CD4-positive, alpha-beta T cell (primary cell): ENCODE data around the gene SNX8. TPM values are rescaled to one million over a fixed set of nuclear protein-coding genes. Genes with fewer than 3 reads are reported as not detected.

ENCODE experiments used
- ATAC-seq: fragments of 200-7000 bp; cut with Tn5 transposase; one replicate; pipeline ENCODE4 v1.10.0; 2022; ENCODE audit warnings: mild to moderate bottlenecking; ENCODE audit not compliant: poor library complexity
- CTCF ChIA-PET: fragments of 350-600 bp; sonication (Branson Sonifier 250); formaldehyde crosslinking; loops from one replicate; lab custom pipeline; 2021; ENCODE audit warnings: antibody characterized with exemption, inconsistent platforms; lab: Charles Lee
- POLR2A ChIA-PET: fragments of 350-600 bp; sonication (Branson Sonifier 250); formaldehyde crosslinking; loops from one replicate; lab custom pipeline; 2021; ENCODE audit warnings: antibody characterized with exemption, inconsistent platforms; lab: Charles Lee
- DNase-seq, 14 experiments: peaks; one replicate each; pipeline ENCODE4 v3.0.0-alpha.2; 2013 to 2020; ENCODE audit warnings: mixed read lengths in 2 of 14
- H3K27ac ChIP-seq, 2 donors: one replicate each; pipeline versions ENCODE4 v1.5.1 to v1.7.0; 2013; ENCODE audit warnings: low read length in 2 of 2, low read depth in 1 of 2, mild to moderate bottlenecking in 1 of 2
- H3K27me3 ChIP-seq, 2 experiments: 1 replicate in 1 of 2; 2 replicates in 1 of 2; pipeline versions ENCODE4 v1.6.1 to v1.7.0; 2013; ENCODE audit warnings: low read length in 2 of 2, control low read depth in 1 of 2, mild to moderate bottlenecking in 1 of 2, moderate library complexity in 1 of 2; ENCODE audit not compliant: insufficient read depth in 2 of 2, control insufficient read depth in 1 of 2
- H3K36me3 ChIP-seq: one replicate; pipeline ENCODE4 v1.6.1; 2013; ENCODE audit warnings: low read length, control low read depth; ENCODE audit not compliant: insufficient read depth
- H3K4me1 ChIP-seq: one replicate; pipeline ENCODE4 v1.6.1; 2013; ENCODE audit warnings: low read length, control low read depth; ENCODE audit not compliant: insufficient read depth
- H3K4me3 ChIP-seq: one replicate; pipeline ENCODE4 v1.5.1; 2013; ENCODE audit warnings: mild to moderate bottlenecking, low read length, moderate library complexity
- H3K9me3 ChIP-seq, 2 experiments: 1 replicate in 1 of 2; 2 replicates in 1 of 2; pipeline versions ENCODE4 v1.6.1 to v1.7.0; 2013; ENCODE audit warnings: low read length in 2 of 2, mild to moderate bottlenecking in 2 of 2, control low read depth in 1 of 2, moderate library complexity in 1 of 2; ENCODE audit not compliant: control insufficient read depth in 1 of 2, insufficient read depth in 1 of 2
- H3K27ac Mint-ChIP-seq: one replicate; pipeline ENCODE4 v1.8.0; 2020; ENCODE audit warnings: mixed read lengths
- H3K27me3 Mint-ChIP-seq: one replicate; pipeline ENCODE4 v1.8.0; 2021; ENCODE audit warnings: mixed read lengths
- H3K36me3 Mint-ChIP-seq: one replicate; pipeline ENCODE4 v1.8.0; 2021; ENCODE audit warnings: low read depth, mixed read lengths
- H3K4me1 Mint-ChIP-seq: one replicate; pipeline ENCODE4 v1.8.0; 2021; ENCODE audit warnings: low read depth, mixed read lengths
- H3K4me3 Mint-ChIP-seq: one replicate; pipeline ENCODE4 v1.8.0; 2020; ENCODE audit warnings: mild to moderate bottlenecking, mixed read lengths
- H3K9me3 Mint-ChIP-seq: one replicate; pipeline ENCODE4 v1.8.0; 2020; ENCODE audit warnings: mixed read lengths
- CTCF ChIP-seq: fragments of 200-600 bp; IDR thresholded peaks from one replicate; pipeline ENCODE4 v1.8.0; 2022; ENCODE audit warnings: antibody characterized with exemption, mild to moderate bottlenecking
- intact Hi-C, 2 experiments: fragments of 100-400 bp; cut with DNase I in 1 of 2; cut with micrococcal nuclease in 1 of 2; formaldehyde crosslinking; loops; one replicate each; pipeline versions ENCODE4 v1.15.1 to v1.9.0; 2023 to 2025; cut with DNase I, micrococcal nuclease
- total RNA-seq, 174 experiments: library from RNA in 2 of 174; stranded (reverse) in 2 of 174; gene quantifications; one replicate each; pipeline ENCODE4 v1.2.3 and lab custom pipeline; 2021 to 2026

SNX8 gene
- total RNA-seq, 2 experiments from 2014 or later, result 4.2 to 4.5 TPM

DNA sequence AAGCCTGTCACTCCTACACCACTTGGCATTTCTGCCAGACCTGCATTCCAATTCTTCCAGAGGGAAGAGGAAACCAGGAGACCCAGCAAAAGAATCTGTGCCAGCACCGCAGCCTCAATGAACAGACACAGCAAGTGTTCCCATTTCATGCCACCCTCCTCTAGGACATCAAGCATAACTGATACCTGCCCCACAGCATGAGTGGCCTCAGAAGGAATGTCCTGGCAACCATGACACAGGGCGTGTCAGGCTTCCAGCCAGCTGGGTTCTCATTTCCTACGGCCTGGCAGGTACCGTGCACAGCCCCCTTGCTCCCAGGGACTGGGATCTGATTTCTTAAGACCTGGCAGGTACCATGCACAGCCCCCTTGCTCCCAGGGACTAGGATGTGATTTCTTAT, 89.3 kb downstream of the SNX8 start:
- Histone ChIP-seq H3K27ac (no peak overlapping the region), H3K4me1 (peaks cover under 1% of the 10 kb centered on the region), H3K27me3 (no peaks in the 10 kb centered on the region), H3K9me3 (no peaks in the 10 kb centered on the region), H3K36me3 (peaks cover 54% of the 10 kb centered on the region), H3K4me3 (no peak overlapping the region)
- CTCF ChIA-PET, result no interaction called here
- TF ChIP-seq CTCF, result no peak
- no peak for DNase-seq
- intact Hi-C loops, result no loop called here
- Mint-ChIP-seq H3K36me3 (peaks cover 54% of the 10 kb centered on the region), H3K4me1 (peaks cover 6% of the 10 kb centered on the region), H3K27me3 (no peaks in the 10 kb centered on the region), H3K27ac (no peak overlapping the region), H3K4me3 (no peak overlapping the region), H3K9me3 (no peaks in the 10 kb centered on the region)
- POLR2A ChIA-PET, result no interaction called here
- ATAC-seq, result no peak

GRCh38 chr7:2224491-2224928, 89.7 kb downstream of the SNX8 start:
- peaks cover 54% of the 10 kb centered on the region for H3K36me3 ChIP-seq
- intact Hi-C loops, result no loop called here
- Mint-ChIP-seq H3K27me3 (no peaks in the 10 kb centered on the region), H3K27ac (no peak overlapping the region), H3K36me3 (peaks cover 50% of the 10 kb centered on the region), H3K4me1 (peaks cover 1% of the 10 kb centered on the region), H3K9me3 (no peaks in the 10 kb centered on the region), H3K4me3 (no peak overlapping the region)
- no peaks in the 10 kb centered on the region for H3K4me1 ChIP-seq
- no peak overlapping the region for H3K27ac ChIP-seq
- ATAC-seq, result no peak
- CTCF ChIA-PET, result no interaction called here
- no peak for TF ChIP-seq CTCF
- H3K4me3 ChIP-seq, result no peak overlapping the region
- DNase-seq, result no peak
- no peaks in the 10 kb centered on the region for H3K9me3 ChIP-seq
- no peaks in the 10 kb centered on the region for H3K27me3 ChIP-seq
- POLR2A ChIA-PET, result no interaction called here

GRCh38 chr7:2223321-2223720, 90.9 kb downstream of the SNX8 start:
- no peaks in the 10 kb centered on the region for H3K27me3 Mint-ChIP-seq
- no peaks in the 10 kb centered on the region for H3K9me3 Mint-ChIP-seq
- Histone ChIP-seq H3K27ac (no peak overlapping the region), H3K9me3 (no peaks in the 10 kb centered on the region), H3K4me1 (no peaks in the 10 kb centered on the region), H3K4me3 (no peak overlapping the region), H3K27me3 (no peaks in the 10 kb centered on the region), H3K36me3 (peaks cover 60% of the 10 kb centered on the region)
- TF ChIP-seq CTCF, result no peak
- H3K4me1 Mint-ChIP-seq, result no peaks in the 10 kb centered on the region
- no peak overlapping the region for H3K27ac Mint-ChIP-seq
- POLR2A ChIA-PET, result no interaction called here
- H3K36me3 Mint-ChIP-seq, result peaks cover 56% of the 10 kb centered on the region
- CTCF ChIA-PET, result no interaction called here
- no peak for ATAC-seq
- intact Hi-C loops, result no loop called here
- DNase-seq, result no peak
- no peak overlapping the region for H3K4me3 Mint-ChIP-seq
